DMS114 treated with DMSO at 0.1 percent for 48 hours (cell line): ENCODE results near the gene GPR25.

Experiments used
- DNase-seq: peaks from one replicate; lab custom pipeline; 2025; ENCODE audit not compliant: unreplicated experiment; lab: John Stamatoyannopoulos, UW

GPR25 gene

GRCh38 chr1:200872446-200873115 is at the start of gene GPR25:
Gene GPR25, plus strand, starts transcription at chr1:200872981. Its CDS starts 57 bp downstream, at chr1:200873038.
- no peak for DNase-seq

- no peak for DNase-seq
Observed at GRCh38 chr1:200831091-200831490, 41.7 kb upstream of the GPR25 start.

GRCh38 chr1:200834383-200834782 is 38.4 kb upstream of the GPR25 start:
- DNase-seq = no peak

GRCh38 chr1:200836213-200836612 is 36.6 kb upstream of the GPR25 start:
- no peak for DNase-seq

- DNase-seq = peak; percentile 19
Observed at GRCh38 chr1:200837931-200838571, 34.7 kb upstream of the GPR25 start.

- no peak for DNase-seq
Observed at GRCh38 chr1:200838676-200839445, 33.9 kb upstream of the GPR25 start.

GRCh38 chr1:200845360-200845759 is 27.4 kb upstream of the GPR25 start:
- DNase-seq = no peak

GRCh38 chr1:200846398-200846797 is 26.4 kb upstream of the GPR25 start:
- DNase-seq = no peak

- DNase-seq = no peak
Observed at GRCh38 chr1:200849430-200849829, 23.4 kb upstream of the GPR25 start.

- DNase-seq = no peak
Observed at GRCh38 chr1:200850554-200850953, 22.2 kb upstream of the GPR25 start.

GRCh38 chr1:200856716-200857357 is 15.9 kb upstream of the GPR25 start:
- DNase-seq = no peak

GRCh38 chr1:200857804-200858203 is 15.0 kb upstream of the GPR25 start:
- no peak for DNase-seq

- no peak for DNase-seq
Observed at GRCh38 chr1:200861937-200862647, 10.7 kb upstream of the GPR25 start.

GRCh38 chr1:200862713-200863415 is 9.9 kb upstream of the GPR25 start:
- DNase-seq = no peak

GRCh38 chr1:200866116-200866515 is 6.7 kb upstream of the GPR25 start:
- no peak for DNase-seq

- no peak for DNase-seq
Observed at GRCh38 chr1:200866521-200866920, 6.3 kb upstream of the GPR25 start.

- no peak for DNase-seq
Observed at GRCh38 chr1:200867018-200867811, 5.6 kb upstream of the GPR25 start.

GRCh38 chr1:200869376-200869752 is 3.4 kb upstream of the GPR25 start:
- DNase-seq = no peak

- DNase-seq = no peak
Observed at GRCh38 chr1:200869753-200870391, 2.9 kb upstream of the GPR25 start.
